H1 (cell line): Measurements from ENCODE around the gene MLLT11. TPM values are rescaled to one million over a fixed set of nuclear protein-coding genes. Genes with fewer than 3 reads are reported as not detected.

ENCODE experiments used
- CTCF ChIA-PET: fragments of 300-600 bp; sonication (Branson Sonifier 250); formaldehyde crosslinking; loops from one replicate; lab custom pipeline; 2021; ENCODE audit not compliant: partially characterized antibody; lab: Charles Lee
- POLR2A ChIA-PET: fragments of 300-600 bp; sonication (Branson Sonifier 250); formaldehyde crosslinking; loops from one replicate; lab custom pipeline; 2021; ENCODE audit warnings: inconsistent platforms; ENCODE audit not compliant: partially characterized antibody; lab: Charles Lee
- DNase-seq, 2 experiments: peaks; one replicate each; pipeline versions ENCODE4 v3.0.0 to v3.0.0-alpha.2; 2010 to 2022; ENCODE audit warnings: low spot score in 2 of 2, low read depth in 1 of 2, mixed read lengths in 1 of 2
- FAIRE-seq: peaks from 2 replicates; lab custom pipeline; 2011; peaks lifted over from hg19 to GRCh38; lab: Jason Lieb, UNC
- H2AFZ ChIP-seq: 2 replicates; pipeline ENCODE4 v1.8.1; 2012; ENCODE audit warnings: low read length, inconsistent platforms
- H2AK5ac ChIP-seq: 2 replicates; pipeline ENCODE4 v1.6.1; 2013; ENCODE audit warnings: low read depth, low read length
- H2BK120ac ChIP-seq: replicated peaks from 2 replicates; pipeline ENCODE3; 2013; ENCODE audit warnings: low read depth, low read length, inconsistent platforms
- H2BK12ac ChIP-seq: 2 replicates; pipeline ENCODE4 v1.6.1; 2013; ENCODE audit warnings: low read depth, low read length
- H2BK15ac ChIP-seq: 2 replicates; pipeline ENCODE4 v1.6.1; 2013; ENCODE audit warnings: low read length
- H2BK20ac ChIP-seq: 2 replicates; pipeline ENCODE4 v1.6.1; 2013; ENCODE audit warnings: low read length
- H2BK5ac ChIP-seq: 2 replicates; pipeline ENCODE4 v1.6.1; 2013; ENCODE audit warnings: low read depth, low read length
- H3K14ac ChIP-seq: 2 replicates; pipeline ENCODE4 v1.6.1; 2013; ENCODE audit warnings: inconsistent platforms; ENCODE audit not compliant: insufficient read length
- H3K18ac ChIP-seq: 2 replicates; pipeline ENCODE4 v1.6.1; 2013; ENCODE audit warnings: low read length; ENCODE audit errors: extremely low read depth
- H3K23ac ChIP-seq: 2 replicates; pipeline ENCODE4 v1.6.1; 2013; ENCODE audit warnings: inconsistent platforms; ENCODE audit not compliant: insufficient read length
- H3K23me2 ChIP-seq: 2 replicates; pipeline ENCODE4 v1.6.1; 2013; ENCODE audit warnings: low read depth, low read length
- H3K27ac ChIP-seq: 2 replicates; pipeline ENCODE4 v1.6.1; 2011; ENCODE audit warnings: low read depth, low read length, inconsistent platforms
- H3K27me3 ChIP-seq, 4 experiments: replicated peaks in 1 of 4; 1 replicate in 1 of 4; 2 replicates in 3 of 4; pipeline versions ENCODE4 v1.6.1 to v1.8.1; 2011 to 2013; ENCODE audit warnings: low read length in 3 of 4, mild to moderate bottlenecking in 3 of 4, inconsistent platforms in 2 of 4, mixed read lengths in 2 of 4, moderate library complexity in 1 of 4; ENCODE audit not compliant: control insufficient read depth in 3 of 4, insufficient read depth in 3 of 4; ENCODE audit errors: extremely low read depth in 1 of 4
- H3K36me3 ChIP-seq, 4 experiments: 2 replicates each; pipeline versions ENCODE4 v1.6.1 to v1.8.1; 2011 to 2013; ENCODE audit warnings: mild to moderate bottlenecking in 4 of 4, low read length in 3 of 4, moderate library complexity in 2 of 4, control low read depth in 1 of 4, inconsistent platforms in 1 of 4; ENCODE audit not compliant: insufficient read depth in 4 of 4, control insufficient read depth in 2 of 4
- H3K4ac ChIP-seq: replicated peaks from 2 replicates; pipeline ENCODE3; 2013; ENCODE audit warnings: low read length, low read depth, mixed read lengths, inconsistent platforms; ENCODE audit not compliant: insufficient read length
- H3K4me1 ChIP-seq, 4 experiments: replicated peaks in 1 of 4; 1 replicate in 1 of 4; 2 replicates in 3 of 4; pipeline versions ENCODE4 v1.6.1 to v1.8.1; 2011 to 2013; ENCODE audit warnings: low read length in 3 of 4, inconsistent platforms in 2 of 4, mixed read lengths in 1 of 4; ENCODE audit not compliant: insufficient read depth in 4 of 4, control insufficient read depth in 3 of 4
- H3K4me2 ChIP-seq, 2 experiments: 2 replicates each; pipeline versions ENCODE4 v1.6.1 to v1.8.1; 2011 to 2013; ENCODE audit warnings: low read depth in 2 of 2, low read length in 2 of 2, control low read depth in 1 of 2, inconsistent platforms in 1 of 2, mild to moderate bottlenecking in 1 of 2; ENCODE audit not compliant: insufficient read depth in 1 of 2
- H3K4me3 ChIP-seq, 4 experiments: fragments of 200-600, 300-600 bp in 1 of 4; sonication (generic), shearing (Covaris generic), sonication (Bioruptor Twin) in 1 of 4; 2 replicates each; pipeline versions ENCODE4 v1.5.1 to v1.8.1; 2011 to 2016; ENCODE audit warnings: low read length in 4 of 4, low read depth in 3 of 4, control low read depth in 2 of 4, inconsistent platforms in 2 of 4, mild to moderate bottlenecking in 2 of 4, mixed read lengths in 1 of 4, moderate library complexity in 1 of 4; ENCODE audit not compliant: insufficient read depth in 2 of 4; ENCODE audit errors: extremely low read depth in 1 of 4
- H3K56ac ChIP-seq: replicated peaks from 2 replicates; pipeline ENCODE3; 2013; ENCODE audit warnings: low read depth, mild to moderate bottlenecking, mixed read lengths, low read length, inconsistent platforms; ENCODE audit not compliant: insufficient read length
- H3K79me1 ChIP-seq: 2 replicates; pipeline ENCODE4 v1.6.1; 2013; ENCODE audit warnings: low read depth, low read length, control low read depth
- H3K79me2 ChIP-seq, 2 experiments: 2 replicates each; pipeline versions ENCODE4 v1.6.1 to v1.8.1; 2012 to 2013; ENCODE audit warnings: low read length in 2 of 2, mild to moderate bottlenecking in 2 of 2, inconsistent platforms in 1 of 2; ENCODE audit not compliant: insufficient read depth in 2 of 2, control insufficient read depth in 1 of 2
- H3K9ac ChIP-seq, 4 experiments: replicated peaks in 1 of 4; 1 replicate in 1 of 4; 2 replicates in 3 of 4; pipeline versions ENCODE4 v1.6.1 to v1.8.1; 2011 to 2013; ENCODE audit warnings: low read depth in 3 of 4, low read length in 3 of 4, control low read depth in 2 of 4, mild to moderate bottlenecking in 2 of 4, moderate library complexity in 2 of 4, inconsistent platforms in 1 of 4; ENCODE audit errors: extremely low read depth in 1 of 4
- H3K9me3 ChIP-seq, 2 experiments: 2 replicates each; pipeline versions ENCODE4 v1.6.1 to v1.8.1; 2012 to 2013; ENCODE audit warnings: mild to moderate bottlenecking in 2 of 2, moderate library complexity in 2 of 2, control low read depth in 1 of 2, inconsistent platforms in 1 of 2, low read depth in 1 of 2, low read length in 1 of 2, mixed read lengths in 1 of 2; ENCODE audit not compliant: insufficient read depth in 2 of 2
- H4K20me1 ChIP-seq, 2 experiments: replicated peaks in 1 of 2; 2 replicates each; pipeline versions ENCODE3 to v1.8.1; 2011 to 2013; ENCODE audit warnings: inconsistent platforms in 2 of 2, low read length in 2 of 2, mild to moderate bottlenecking in 1 of 2; ENCODE audit not compliant: insufficient read depth in 2 of 2, control insufficient read depth in 1 of 2
- H4K5ac ChIP-seq: 2 replicates; pipeline ENCODE4 v1.6.1; 2013; ENCODE audit warnings: low read length, low read depth, mixed read lengths, inconsistent platforms; ENCODE audit not compliant: insufficient read length
- H4K8ac ChIP-seq: 2 replicates; pipeline ENCODE4 v1.8.0; 2013; ENCODE audit warnings: mild to moderate bottlenecking, moderate library complexity, low read length, inconsistent platforms; ENCODE audit not compliant: insufficient read depth; ENCODE audit errors: extremely low read depth
- H4K91ac ChIP-seq: replicated peaks from 2 replicates; pipeline ENCODE3; 2013; ENCODE audit warnings: low read length, mixed read lengths, inconsistent platforms; ENCODE audit not compliant: insufficient read length
- CBX5 ChIP-seq: fragments of 300-800, 300-1000 bp; sonication (generic); IDR thresholded peaks from 2 replicates; pipeline ENCODE4 v1.7.1; 2016; ENCODE audit warnings: antibody characterized with exemption, low read length, low read depth
- CEBPB ChIP-seq: IDR thresholded peaks from 2 replicates; pipeline ENCODE4 v1.6.1; 2012; ENCODE audit warnings: low read depth, low read length
- CREB1 ChIP-seq: IDR thresholded peaks from 2 replicates; pipeline ENCODE4 v1.6.1; 2012; ENCODE audit warnings: inconsistent platforms
- E2F6 ChIP-seq: IDR thresholded peaks from 2 replicates; pipeline ENCODE4 v1.6.1; 2012; ENCODE audit warnings: inconsistent platforms
- POLR2A ChIP-seq, 2 experiments: IDR thresholded peaks; 1 replicate in 1 of 2; 2 replicates in 1 of 2; pipeline ENCODE4 v1.6.1; 2011; ENCODE audit warnings: low read depth in 2 of 2, low read length in 2 of 2, mild to moderate bottlenecking in 2 of 2; ENCODE audit errors: control extremely low read depth in 1 of 2
- SAP30 ChIP-seq: fragments of 300-600 bp; sonication (generic); IDR thresholded peaks from 2 replicates; pipeline ENCODE4 v1.7.1; 2012; ENCODE audit warnings: low read length, moderate library complexity, mild to moderate bottlenecking, inconsistent platforms; ENCODE audit not compliant: insufficient read depth, insufficient replicate concordance
- SIN3A ChIP-seq, 2 experiments: IDR thresholded peaks in 1 of 2; conservative IDR thresholded peaks in 1 of 2; 2 replicates each; pipeline ENCODE4 v1.6.1; 2011 to 2012; ENCODE audit warnings: low read length in 2 of 2, improper control_type of control experiment in 1 of 2, low read depth in 1 of 2, mild to moderate bottlenecking in 1 of 2
- SIX5 ChIP-seq: IDR thresholded peaks from 2 replicates; pipeline ENCODE4 v1.6.1; 2011; ENCODE audit warnings: mild to moderate bottlenecking, low read depth, low read length
- TEAD4 ChIP-seq: IDR thresholded peaks from 2 replicates; pipeline ENCODE4 v1.6.1; 2012; ENCODE audit warnings: low read depth, low read length, inconsistent platforms, mixed read lengths
- YY1 ChIP-seq: IDR thresholded peaks from 2 replicates; pipeline ENCODE4 v1.6.1; 2011; ENCODE audit warnings: low read depth, mild to moderate bottlenecking, low read length
- WGBS, 2 experiments: shearing (Covaris generic) in 1 of 2; methylation state at CpG; one replicate each; pipeline versions ENCODE4 v1.1.6 to v1.1.7; 2013 to 2015; ENCODE audit warnings: low lambda C conversion rate in 2 of 2, mixed read lengths in 2 of 2, inconsistent platforms in 1 of 2, low coverage in 1 of 2, missing lambda C conversion rate in 1 of 2; ENCODE audit not compliant: insufficient replicate concordance in 2 of 2, insufficient coverage in 1 of 2, insufficient read length in 1 of 2; ENCODE audit errors: extremely low coverage in 1 of 2, missing lambda C conversion rate in 1 of 2; 5-methylcytosine and 5-hydroxymethylcytosine counted together
- polyA plus RNA-seq, 7 experiments: library from polyadenylated mRNA; depleted of rRNA in 3 of 7; stranded (reverse) in 5 of 7; unstranded in 2 of 7; fragments of >200 nt in 5 of 7; fragments of 200-250 nt in 2 of 7; gene quantifications; 1 replicate in 5 of 7; 2 replicates in 1 of 7; 4 replicates in 1 of 7; pipeline versions ENCODE4 v1.2.1 to v1.2.3, GENCODE V29; 2011 to 2013; ENCODE audit warnings: missing spikeins in 2 of 7, mixed read lengths in 2 of 7
- total RNA-seq: library from RNA; stranded (reverse); fragmentation: NEBNext Ultra II Directional; extraction: Animal tissue kit (Norgen Biotek cat#: 25700); gene quantifications from 2 replicates; pipeline ENCODE4 v1.2.1, GENCODE V29; 2021

Gene MLLT11
- total and polyA plus RNA-seq, 2 of the 8 experiments (the other 6 are each of a cell fraction or from before 2014, with no cell fraction given), result 13.7 to 18.1 TPM

GRCh38 chr1:151059109-151060006 is 839 bp upstream of the MLLT11 start, which contains the start of gene CDC42SE1:
CDC42SE1 (minus strand) TSS chr1:151059622; CDS start chr1:151055730, 3,892 bp downstream.
- DNase-seq (peak in 1 of 2 experiments; percentile 85), FAIRE-seq (no peak)
- Histone ChIP-seq H3K79me1 (peaks cover 12% of the 10 kb centered on the region), H4K5ac (peak within 1 kb of the TSS; percentile 92), H2BK5ac (peak within 1 kb of the TSS; percentile 90), H3K4me2 (peak within 1 kb of the TSS; percentile 81 to 96), H3K36me3 (peaks cover 11 to 23% (median 20%) of the 10 kb centered on the region in 4 experiments), H2AK5ac (no peak within 1 kb of the TSS), H4K91ac (peak within 1 kb of the TSS; percentile 86), H2BK15ac (no peak within 1 kb of the TSS; the same call in 1 of the 2 replicates), H2BK20ac (no peak within 1 kb of the TSS), H3K56ac (peak within 1 kb of the TSS; percentile 90), H3K4me3 (peak within 1 kb of the TSS; percentile 80 to 97 (median 89)), H3K79me2 (peaks cover 7 to 67% of the 10 kb centered on the region in 2 experiments), H3K27me3 (no peaks in the 10 kb centered on the region), H3K9me3 (no peaks in the 10 kb centered on the region), H3K27ac (peak within 1 kb of the TSS; percentile 63), H3K14ac (no peak within 1 kb of the TSS), H4K8ac (peak within 1 kb of the TSS; percentile 68; the same call in 1 of the 2 replicates), H2BK120ac (no peak within 1 kb of the TSS), H2BK12ac (no peak within 1 kb of the TSS; the same call in 1 of the 2 replicates), H4K20me1 (peaks cover 0 to 8% of the 10 kb centered on the region in 2 experiments), H3K23ac (no peak within 1 kb of the TSS), H3K23me2 (peaks cover 13% of the 10 kb centered on the region; the same call in 1 of the 2 replicates), H3K4me1 (peaks cover 4 to 14% (median 6%) of the 10 kb centered on the region in 4 experiments; a peak in 6 of 7 replicates), H3K18ac (peak within 1 kb of the TSS; percentile 97), H3K4ac (peak within 1 kb of the TSS; percentile 92), H3K9ac (peak within 1 kb of the TSS; percentile 25 to 84 (median 76)), H2AFZ (no peak within 1 kb of the TSS)
- CTCF ChIA-PET, result interaction anchor here (0.6 to 7.3 kb wide), 15 partner anchors 12 to 748 kb away, joined by 3 to 95 read pairs (median 5); partner anchors contain the start of genes C1orf56, GABPB2 and MINDY1
- 0% methylated on average over 50 of the region's 58 CpGs; no CpG with 5 or more reads in 1 of the 2 experiments for WGBS, 2 experiments
- POLR2A ChIA-PET, result interaction anchor here (0.6 to 9.1 kb wide), 11 partner anchors 11 to 130 kb away, joined by 3 to 107 read pairs (median 4); partner anchors contain the start of genes C1orf56, GABPB2, MINDY1 and VPS72
- no peak for TF ChIP-seq CBX5
- TF ChIP-seq SIX5, result no peak
- TF ChIP-seq POLR2A (IDR thresholded peaks at IDR 0.05; ENCODE audit: control extremely low read depth in 1 of 2, low read depth in 2 of 2, low read length in 2 of 2), result peak in 1 of 2 experiments; percentile 29; a peak in 1 of 3 replicates
- peak; percentile 50; the same call in 1 of the 2 replicates for TF ChIP-seq TEAD4
- TF ChIP-seq SIN3A (conservative IDR thresholded peaks at IDR 0.05 in 1 of 2, IDR thresholded peaks at IDR 0.05 in 1 of 2; ENCODE audit: low read depth in 1 of 2, low read length in 2 of 2), result peak in 1 of 2 experiments; percentile 92; a peak in 2 of 4 replicates
- no peak for TF ChIP-seq SAP30
- peak; percentile 72 for TF ChIP-seq CREB1
- 0 out of 2 replicates have a peak, but pooled peaks have one; percentile 29 for TF ChIP-seq E2F6
- TF ChIP-seq YY1, result peak; percentile 56; the same call in 1 of the 2 replicates
- peak; percentile 99 for TF ChIP-seq CEBPB
